Uterus (tissue), 4 donors: ENCODE measurements around the gene PSEN2. TPM values are rescaled to one million over a fixed set of nuclear protein-coding genes. Genes with fewer than 3 reads are reported as not detected.
"Not testable (repeated sequence)": the region's sequence is repeated elsewhere in the genome, so short reads cannot be mapped to it uniquely, and the experiment has no call there.

ENCODE experiments used
- DNase-seq, 2 donors: peaks; one replicate each; pipeline ENCODE4 v3.0.0-alpha.2; 2019 to 2020
- H3K27ac ChIP-seq, 2 donors: fragments of 200-600 bp; sonication (generic); 1 replicate in 1 of 2; 2 replicates in 1 of 2; pipeline ENCODE4 v1.5.1; 2016 to 2018
- H3K27me3 ChIP-seq, 2 donors: fragments of 200-600 bp; sonication (generic); one replicate each; pipeline ENCODE4 v1.5.1; 2018 to 2019; ENCODE audit warnings: control low read depth in 1 of 2
- H3K36me3 ChIP-seq, 2 donors: fragments of 200-600 bp; sonication (generic); one replicate each; pipeline ENCODE4 v1.5.1; 2019; ENCODE audit warnings: control low read depth in 1 of 2
- H3K4me1 ChIP-seq, 2 donors: fragments of 200-600 bp; sonication (generic); one replicate each; pipeline ENCODE4 v1.5.1; 2018 to 2019; ENCODE audit warnings: control low read depth in 1 of 2
- H3K4me3 ChIP-seq, 2 donors: fragments of 200-600 bp; sonication (generic); 1 replicate in 1 of 2; 2 replicates in 1 of 2; pipeline ENCODE4 v1.5.1; 2018 to 2019; ENCODE audit warnings: mild to moderate bottlenecking in 1 of 2
- H3K9me3 ChIP-seq, 2 donors: fragments of 200-600 bp; sonication (generic); one replicate each; pipeline ENCODE4 v1.5.1; 2019; ENCODE audit warnings: control low read depth in 1 of 2
- POLR2A ChIP-seq, 2 donors: fragments of 450-650 bp; IDR thresholded peaks; one replicate each; pipeline ENCODE4 v1.6.1; 2016; ENCODE audit warnings: antibody characterized with exemption in 2 of 2, mild to moderate bottlenecking in 1 of 2, moderate library complexity in 1 of 2
- intact Hi-C: fragments of 100-400 bp; cut with DNase I; formaldehyde crosslinking; loops from one replicate; pipeline ENCODE4 v1.15.1; 2023; ENCODE audit warnings: low total_unique reads
- total RNA-seq, 4 donors: library from RNA; depleted of rRNA in 3 of 4; stranded (reverse); fragments of >200 nt in 3 of 4; gene quantifications; one replicate each; pipeline versions ENCODE4 v1.1.0 to v1.2.4, GENCODE V29; 2014 to 2023
- TF ChIP-seq, protein P1 (sequence below), 4 experiments: fragments of 200-600 bp in 2 of 4; fragments of 450-650 bp in 2 of 4; sonication (generic) in 2 of 4; IDR thresholded peaks; one replicate each; pipeline ENCODE4 v1.5.1; 2016 to 2019; ENCODE audit warnings: antibody characterized with exemption in 4 of 4, mild to moderate bottlenecking in 2 of 4, moderate library complexity in 1 of 4
- donor health status: DM: yes; HTN: yes; CAD: no.

Gene PSEN2
- total RNA-seq, 4 donors from 2014 or later: 12.8 to 80.9 (median 31.3) TPM

DNA sequence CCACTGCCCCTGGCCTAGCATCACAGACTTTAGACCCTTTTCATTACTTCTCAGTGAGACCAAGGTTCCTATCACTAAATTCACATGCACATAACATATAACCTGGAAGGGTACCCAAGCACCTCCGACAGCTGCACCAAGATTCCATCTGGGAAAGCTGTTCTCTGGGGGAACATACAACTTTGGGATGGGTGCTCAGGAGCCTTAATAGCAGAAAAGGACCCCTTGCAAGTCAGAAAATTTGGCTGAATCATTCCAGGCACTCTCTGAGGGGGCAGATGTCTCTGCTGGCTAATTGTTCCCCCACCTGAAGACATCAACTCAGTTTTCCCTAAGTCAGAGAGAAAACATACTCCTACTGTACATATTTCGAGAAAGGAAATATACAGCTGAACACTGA, 41.3 kb upstream of the PSEN2 start:
- intact Hi-C loops: loop anchor here (2.0 kb wide), 1 partner anchor 196 kb away; no protein-coding TSS in a partner anchor
- H3K27me3 ChIP-seq: no peaks in the 10 kb centered on the region
- H3K27ac ChIP-seq: no peak overlapping the region
- H3K9me3 ChIP-seq: no peaks in the 10 kb centered on the region
- no peak overlapping the region for H3K4me3 ChIP-seq
- no peaks in the 10 kb centered on the region for H3K36me3 ChIP-seq
- TF ChIP-seq, protein P1, sequence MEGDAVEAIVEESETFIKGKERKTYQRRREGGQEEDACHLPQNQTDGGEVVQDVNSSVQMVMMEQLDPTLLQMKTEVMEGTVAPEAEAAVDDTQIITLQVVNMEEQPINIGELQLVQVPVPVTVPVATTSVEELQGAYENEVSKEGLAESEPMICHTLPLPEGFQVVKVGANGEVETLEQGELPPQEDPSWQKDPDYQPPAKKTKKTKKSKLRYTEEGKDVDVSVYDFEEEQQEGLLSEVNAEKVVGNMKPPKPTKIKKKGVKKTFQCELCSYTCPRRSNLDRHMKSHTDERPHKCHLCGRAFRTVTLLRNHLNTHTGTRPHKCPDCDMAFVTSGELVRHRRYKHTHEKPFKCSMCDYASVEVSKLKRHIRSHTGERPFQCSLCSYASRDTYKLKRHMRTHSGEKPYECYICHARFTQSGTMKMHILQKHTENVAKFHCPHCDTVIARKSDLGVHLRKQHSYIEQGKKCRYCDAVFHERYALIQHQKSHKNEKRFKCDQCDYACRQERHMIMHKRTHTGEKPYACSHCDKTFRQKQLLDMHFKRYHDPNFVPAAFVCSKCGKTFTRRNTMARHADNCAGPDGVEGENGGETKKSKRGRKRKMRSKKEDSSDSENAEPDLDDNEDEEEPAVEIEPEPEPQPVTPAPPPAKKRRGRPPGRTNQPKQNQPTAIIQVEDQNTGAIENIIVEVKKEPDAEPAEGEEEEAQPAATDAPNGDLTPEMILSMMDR (IDR thresholded peaks at IDR 0.05): no peak
- no peak for TF ChIP-seq POLR2A (IDR thresholded peaks at IDR 0.05)
- peaks cover 0 to 6% of the 10 kb centered on the region in 2 donors for H3K4me1 ChIP-seq
- no peak for DNase-seq

DNA sequence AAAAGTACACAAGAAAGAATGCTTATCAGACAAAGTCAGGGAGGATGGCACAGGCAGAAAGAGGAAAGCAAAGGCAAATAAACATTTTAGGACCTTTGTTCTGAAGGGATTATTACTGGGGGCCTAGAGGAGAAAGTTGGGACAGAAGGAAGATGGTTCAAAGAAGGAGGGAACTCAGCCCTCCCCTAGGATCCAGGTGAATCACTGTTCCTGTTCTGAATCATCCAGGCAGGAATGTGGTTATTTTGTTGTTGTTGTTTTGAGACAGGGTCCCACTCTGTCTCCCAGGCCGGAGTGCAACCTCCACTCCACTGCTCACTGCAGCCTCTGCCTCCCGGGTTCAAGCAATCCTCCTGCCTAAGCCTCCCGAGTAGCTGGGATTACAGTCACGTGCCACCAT, 38.5 kb upstream of the PSEN2 start:
- H3K9me3 ChIP-seq: no peaks in the 10 kb centered on the region
- TF ChIP-seq POLR2A (IDR thresholded peaks at IDR 0.05): no peak
- TF ChIP-seq, protein P1 (IDR thresholded peaks at IDR 0.05): no peak
- H3K36me3 ChIP-seq: no peaks in the 10 kb centered on the region
- H3K4me3 ChIP-seq: no peak overlapping the region
- no peak for DNase-seq
- no peak overlapping the region for H3K27ac ChIP-seq
- peaks cover 0 to 6% of the 10 kb centered on the region in 2 donors for H3K4me1 ChIP-seq
- intact Hi-C loops: loop anchor here (10.0 kb wide), 1 partner anchor 287 kb away; the partner anchor contains the start of gene STUM
- no peaks in the 10 kb centered on the region for H3K27me3 ChIP-seq

DNA sequence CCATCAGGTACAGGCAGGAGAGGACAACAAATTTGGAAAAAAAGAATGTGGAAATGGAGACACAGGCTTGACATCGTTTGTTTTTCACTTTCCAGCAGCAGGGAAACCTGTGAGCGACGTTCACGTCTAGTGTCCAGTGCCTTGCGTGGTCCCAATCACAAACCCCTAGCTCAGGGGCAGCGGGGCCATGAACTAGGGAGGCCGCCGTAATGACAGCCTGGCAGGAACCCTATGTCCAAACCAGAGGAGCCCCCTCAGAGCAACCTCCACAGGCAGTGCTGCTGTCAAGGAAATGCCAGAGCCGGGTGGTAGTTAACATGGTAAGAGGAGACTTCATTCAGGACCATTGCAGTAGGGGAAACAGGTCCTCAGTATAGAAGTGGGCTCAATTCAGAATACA, 37.8 kb upstream of the PSEN2 start:
- no peak for TF ChIP-seq POLR2A (IDR thresholded peaks at IDR 0.05)
- TF ChIP-seq, protein P1 (IDR thresholded peaks at IDR 0.05): no peak
- Histone ChIP-seq H3K36me3 (no peaks in the 10 kb centered on the region), H3K27me3 (no peaks in the 10 kb centered on the region), H3K27ac (no peak overlapping the region), H3K4me1 (peaks cover 0 to under 1% of the 10 kb centered on the region in 2 donors), H3K4me3 (no peak overlapping the region), H3K9me3 (no peaks in the 10 kb centered on the region)
- no peak for DNase-seq
- intact Hi-C loops: loop anchor here (10.0 kb wide), 1 partner anchor 288 kb away; the partner anchor contains the start of gene STUM

DNA sequence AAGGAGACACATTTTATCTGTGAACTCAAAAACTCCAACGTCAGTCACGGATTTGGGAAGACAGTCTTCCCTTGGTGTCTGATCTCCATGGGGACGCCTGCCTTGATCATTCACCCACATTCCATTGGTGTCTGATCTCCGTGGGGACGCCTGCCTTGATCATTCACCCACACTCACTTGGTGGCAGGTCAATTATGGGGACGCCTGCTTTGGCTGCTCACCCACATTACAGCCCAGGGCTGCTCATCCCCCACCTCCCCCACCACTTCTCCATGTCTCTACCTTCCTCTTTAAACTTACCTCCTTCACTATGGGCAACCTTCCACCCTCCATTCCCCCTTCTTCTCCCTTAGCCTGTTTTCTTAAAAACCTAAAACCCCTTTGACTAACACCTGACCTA, 36.2 kb upstream of the PSEN2 start:
- intact Hi-C loops: loop anchor here (10.0 kb wide), 1 partner anchor 289 kb away; the partner anchor contains the start of gene STUM
- H3K9me3 ChIP-seq, H3K27ac ChIP-seq, H3K27me3 ChIP-seq, H3K4me3 ChIP-seq, H3K4me1 ChIP-seq, DNase-seq, H3K36me3 ChIP-seq: not testable (repeated sequence)

DNA sequence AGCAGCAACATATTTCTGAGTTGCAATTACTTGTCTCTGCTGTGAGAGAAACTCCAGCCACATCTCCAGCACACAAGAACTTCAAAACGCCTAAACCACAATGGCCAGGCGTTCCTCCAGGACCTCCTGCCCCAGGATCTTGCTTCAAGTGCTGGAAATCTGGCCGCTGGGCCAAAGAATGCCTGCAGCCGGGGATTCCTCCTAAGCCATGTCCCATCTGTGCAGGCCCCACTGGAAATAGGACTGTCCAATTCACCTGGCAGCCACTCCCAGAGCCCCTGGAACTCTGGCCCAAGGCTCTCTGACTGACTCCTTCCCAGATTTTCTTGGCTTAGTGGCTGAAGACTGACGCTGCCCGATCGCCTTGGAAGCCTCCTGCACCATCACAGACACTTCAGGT, 35.0 kb upstream of the PSEN2 start:
- H3K36me3 ChIP-seq, H3K9me3 ChIP-seq, H3K4me3 ChIP-seq, H3K4me1 ChIP-seq, H3K27me3 ChIP-seq: not testable (repeated sequence)
- intact Hi-C loops: loop anchor here (10.0 kb wide), 1 partner anchor 291 kb away; the partner anchor contains the start of gene STUM
- peak in 1 of 2 donors; percentile 40 for DNase-seq
- peak overlapping the region in 1 of 2 donors; percentile 45 for H3K27ac ChIP-seq

DNA sequence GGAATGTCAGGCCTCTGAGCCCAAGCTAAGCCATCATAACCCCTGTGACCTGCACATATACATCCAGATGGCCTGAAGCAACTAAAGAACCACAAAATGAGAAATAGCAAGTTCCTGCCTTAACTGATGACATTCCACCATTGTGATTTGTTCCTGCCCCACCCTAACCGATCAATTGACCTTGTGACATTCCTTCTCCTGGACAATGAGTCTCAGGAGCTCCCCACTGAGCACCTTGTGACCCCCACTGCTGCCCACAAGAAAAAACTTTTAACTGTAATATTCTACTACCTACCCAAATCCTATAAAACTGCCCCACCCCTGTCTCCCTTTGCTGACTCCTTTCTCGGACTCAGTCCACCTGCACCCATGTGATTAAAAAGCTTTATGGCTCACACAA, 32.5 kb upstream of the PSEN2 start:
- H3K36me3 ChIP-seq, DNase-seq, H3K4me3 ChIP-seq, H3K9me3 ChIP-seq, H3K4me1 ChIP-seq, H3K27me3 ChIP-seq, H3K27ac ChIP-seq: not testable (repeated sequence)
- intact Hi-C loops: loop anchor here (10.0 kb wide), 1 partner anchor 293 kb away; the partner anchor contains the start of gene STUM

DNA sequence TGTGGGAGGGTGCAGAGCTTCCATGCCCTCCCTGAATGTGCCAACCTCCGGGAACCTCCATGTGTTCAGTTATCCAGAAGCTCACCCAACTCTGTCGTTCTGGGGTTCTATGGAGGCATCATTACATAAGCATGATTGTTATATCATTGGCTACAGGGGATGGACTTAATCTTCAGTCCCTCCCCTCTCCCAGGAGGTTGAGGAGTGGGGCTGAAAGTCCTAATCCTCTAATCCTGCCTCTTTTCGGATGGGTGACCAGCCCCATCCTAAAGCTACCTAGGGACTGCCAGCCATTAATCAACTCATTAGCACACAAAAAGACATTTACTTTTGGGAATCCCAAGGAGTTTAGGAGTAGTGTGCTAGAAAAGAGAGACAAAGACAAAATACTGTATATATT, 32.0 kb upstream of the PSEN2 start:
- no peak for TF ChIP-seq POLR2A (IDR thresholded peaks at IDR 0.05)
- TF ChIP-seq, protein P1 (IDR thresholded peaks at IDR 0.05): no peak
- H3K27ac ChIP-seq: no peak overlapping the region
- intact Hi-C loops: loop anchor here (10.0 kb wide), 1 partner anchor 294 kb away; the partner anchor contains the start of gene STUM
- H3K4me1 ChIP-seq: no peaks in the 10 kb centered on the region
- no peak for DNase-seq
- no peaks in the 10 kb centered on the region for H3K9me3 ChIP-seq
- no peaks in the 10 kb centered on the region for H3K27me3 ChIP-seq
- no peak overlapping the region for H3K4me3 ChIP-seq
- no peaks in the 10 kb centered on the region for H3K36me3 ChIP-seq
